ENCODE results near the gene TEKT2.

The TEKT2 gene

DNA sequence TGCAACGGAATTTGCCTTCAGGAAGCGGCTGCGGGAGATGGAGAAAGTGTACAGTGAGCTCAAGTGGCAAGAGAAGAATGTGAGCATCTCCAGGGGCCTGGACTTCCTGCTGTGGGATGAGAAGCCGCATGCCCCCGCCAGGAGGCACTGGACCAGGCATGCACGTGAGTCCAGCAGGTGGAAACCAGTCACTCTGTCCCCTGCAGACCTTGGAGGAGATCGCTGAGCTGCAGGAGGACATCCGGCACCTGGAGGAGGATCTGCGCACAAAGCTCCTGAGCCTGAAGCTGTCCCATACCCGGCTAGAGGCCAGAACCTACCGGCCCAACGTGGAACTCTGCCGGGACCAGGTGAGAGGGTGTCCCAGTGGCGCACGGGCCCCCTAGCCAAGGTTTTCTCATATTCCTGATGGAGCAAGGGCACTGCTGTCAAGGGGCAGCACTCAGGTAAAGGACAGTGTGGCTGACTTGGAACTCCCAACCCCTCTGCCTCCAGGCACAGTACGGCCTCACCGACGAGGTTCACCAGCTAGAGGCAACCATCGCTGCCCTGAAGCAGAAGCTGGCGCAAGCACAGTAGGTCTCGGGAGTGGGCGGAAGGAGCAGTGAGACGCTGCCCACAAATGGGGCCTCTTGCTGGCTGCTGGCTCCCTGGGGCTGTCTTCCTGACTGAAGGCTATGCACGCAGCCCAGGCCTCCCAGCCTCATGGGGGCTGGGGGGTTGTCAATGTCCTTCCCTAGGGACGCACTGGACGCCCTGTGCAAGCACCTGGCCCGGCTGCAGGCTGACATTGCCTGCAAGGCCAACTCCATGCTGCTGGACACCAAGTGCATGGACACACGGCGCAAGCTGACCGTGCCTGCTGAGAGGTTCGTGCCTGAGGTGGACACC lies 3.6 kb downstream of the TEKT2 start:
- no peak for DNase-seq

DNA sequence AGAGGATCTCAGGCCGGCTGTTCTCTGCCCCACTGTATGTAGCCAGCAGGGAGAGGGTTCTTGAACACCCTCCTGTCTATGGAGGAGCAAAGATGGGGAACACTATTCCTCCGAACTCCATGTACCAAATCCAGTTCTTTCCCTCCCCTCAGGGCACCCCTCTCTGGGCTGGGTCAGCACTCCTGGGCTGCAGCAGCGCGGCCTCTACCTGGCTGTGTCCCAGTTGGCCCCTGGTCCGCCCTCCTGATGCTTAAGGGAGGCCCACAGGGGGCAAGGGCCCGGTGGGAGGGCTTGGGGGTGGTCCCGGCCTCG lies 4.3 kb downstream of the TEKT2 start:
- no peak for DNase-seq

DNA sequence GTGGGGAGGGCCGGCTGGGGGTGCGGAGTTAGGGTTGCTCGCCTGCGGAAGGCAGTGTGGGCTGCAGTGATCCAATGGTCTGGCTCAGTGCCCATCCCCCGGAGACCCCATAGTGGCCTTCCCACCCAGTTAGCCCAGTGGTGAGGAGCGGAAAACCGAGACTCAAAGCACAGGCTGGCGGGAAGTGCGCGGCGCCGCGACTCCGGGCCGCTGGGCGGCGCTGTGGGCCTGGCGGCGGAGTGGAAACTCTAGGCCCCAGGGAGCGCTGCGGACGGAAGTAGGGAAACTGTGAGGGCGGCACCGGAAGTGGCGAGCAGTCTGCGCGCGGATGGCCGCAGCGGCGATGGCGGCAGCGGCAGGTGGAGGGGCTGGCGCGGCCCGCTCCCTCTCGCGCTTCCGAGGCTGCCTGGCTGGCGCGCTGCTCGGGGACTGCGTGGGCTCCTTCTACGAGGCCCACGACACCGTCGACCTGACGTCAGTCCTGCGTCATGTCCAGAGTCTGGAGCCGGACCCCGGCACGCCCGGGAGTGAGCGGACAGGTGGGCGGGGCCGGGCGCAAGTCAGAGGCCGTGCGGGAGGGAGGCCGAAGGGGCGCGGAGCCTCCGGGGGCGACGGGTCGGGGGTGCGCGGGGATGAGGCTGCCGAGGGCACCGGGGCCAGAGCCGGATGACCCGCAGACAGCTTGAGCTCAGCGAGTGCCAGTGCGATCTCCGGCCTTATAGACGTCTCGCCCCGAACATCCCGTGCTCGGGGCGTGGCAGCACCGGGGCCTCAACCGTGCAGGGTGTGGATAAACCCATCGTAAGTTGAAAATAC lies 4.9 kb downstream of the TEKT2 start, which contains the start of gene ADPRS:
ADPRS (plus strand) TSS at position 316 of the 816 bp plus-strand sequence; CDS start at position 329, 13 bp downstream.
- peak; percentile 90 for DNase-seq

DNA sequence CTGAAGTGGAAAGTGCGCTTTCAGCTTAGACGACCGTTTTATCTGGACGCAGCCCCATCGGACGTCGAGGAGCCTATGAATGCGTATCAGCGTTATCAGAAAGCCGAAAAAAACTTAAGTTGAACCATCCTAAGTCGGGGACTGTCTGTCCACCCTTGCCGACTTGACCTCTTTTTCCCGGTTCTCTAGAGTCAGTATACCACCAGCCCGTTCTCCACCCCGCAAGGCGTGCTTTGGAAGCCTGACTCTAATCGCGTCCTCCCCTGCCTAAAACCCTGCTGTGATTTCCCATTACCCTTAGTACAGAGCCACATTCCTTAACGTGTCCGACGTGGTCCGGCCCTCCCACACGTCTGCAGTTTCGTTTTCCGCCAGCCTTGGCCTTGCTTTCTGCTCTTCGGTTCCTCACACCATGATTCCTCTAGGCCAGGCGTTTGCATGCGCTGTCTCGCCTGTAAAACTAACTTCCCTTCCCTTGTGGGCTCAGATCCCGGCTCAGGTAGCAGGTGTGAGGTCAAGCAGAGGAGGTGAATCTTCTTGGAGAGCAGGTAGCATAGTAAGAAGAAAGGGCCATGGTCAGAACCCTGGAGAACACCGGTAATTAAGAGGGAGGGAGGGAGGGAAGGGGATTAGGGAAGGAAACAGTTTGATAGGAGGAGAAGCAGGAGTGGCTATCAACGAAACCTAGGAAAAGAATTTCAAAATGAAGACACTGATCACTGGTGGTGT lies 5.7 kb downstream of the TEKT2 start:
- no peak for DNase-seq

DNA sequence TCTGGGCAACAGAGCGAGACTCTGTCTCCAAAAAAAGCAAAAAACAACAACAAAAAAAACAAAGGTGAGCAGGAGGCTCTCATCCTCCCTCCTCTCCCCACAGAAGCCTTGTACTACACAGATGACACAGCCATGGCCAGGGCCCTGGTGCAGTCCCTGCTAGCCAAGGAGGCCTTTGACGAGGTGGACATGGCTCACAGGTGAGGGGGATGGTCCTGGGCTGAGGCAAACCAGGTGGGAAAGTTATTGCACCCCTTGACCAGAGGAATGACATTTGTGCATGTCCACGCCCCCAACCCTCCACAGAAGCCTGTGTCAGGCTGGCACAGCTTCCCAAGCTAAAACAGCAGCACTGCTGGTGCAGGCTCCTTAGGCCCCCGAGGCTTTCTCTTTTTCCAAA lies 7.2 kb downstream of the TEKT2 start:
- DNase-seq = no peak

DNA sequence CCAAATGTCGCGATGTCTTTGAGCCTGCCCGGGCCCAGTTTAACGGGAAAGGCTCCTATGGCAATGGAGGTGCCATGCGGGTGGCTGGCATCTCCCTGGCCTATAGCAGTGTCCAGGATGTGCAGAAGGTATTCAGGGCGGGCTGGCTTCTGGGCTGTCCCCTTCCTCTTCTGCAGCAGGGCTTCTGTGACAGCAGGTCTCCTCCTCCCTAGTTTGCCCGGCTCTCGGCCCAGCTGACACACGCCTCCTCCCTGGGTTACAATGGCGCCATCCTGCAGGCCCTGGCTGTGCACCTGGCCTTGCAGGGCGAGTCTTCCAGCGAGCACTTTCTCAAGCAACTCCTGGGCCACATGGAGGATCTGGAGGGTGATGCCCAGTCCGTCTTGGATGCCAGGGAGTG lies 7.8 kb downstream of the TEKT2 start:
- no peak for DNase-seq

DNA sequence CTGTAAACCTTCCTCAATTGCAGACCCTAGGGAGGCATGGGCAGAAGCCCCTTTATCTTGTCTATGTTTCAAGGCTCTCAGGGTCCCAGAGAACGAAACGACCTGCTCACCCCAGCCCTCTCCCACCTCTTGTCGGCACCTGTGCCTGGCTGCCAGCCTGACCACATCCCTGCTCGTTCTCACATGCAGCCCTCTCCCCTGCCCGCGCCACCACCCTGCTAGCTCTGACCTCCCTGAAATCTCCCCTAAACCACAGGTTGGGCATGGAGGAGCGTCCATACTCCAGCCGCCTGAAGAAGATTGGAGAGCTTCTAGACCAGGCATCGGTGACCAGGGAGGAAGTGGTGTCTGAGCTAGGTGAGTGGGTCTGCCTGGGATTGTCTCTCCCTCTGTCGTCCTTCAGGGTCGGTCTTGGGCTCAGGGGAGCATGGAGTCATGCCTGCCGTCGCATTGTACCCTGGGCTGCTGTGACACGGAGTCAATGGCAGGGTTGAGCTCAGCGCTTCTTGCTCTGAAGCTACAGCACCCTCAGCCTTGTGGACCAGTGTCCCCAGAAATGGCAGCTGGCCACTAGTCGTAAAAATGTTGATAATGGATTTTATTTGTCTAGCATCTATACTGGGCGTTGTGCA lies 8.4 kb downstream of the TEKT2 start:
- no peak for DNase-seq

DNA sequence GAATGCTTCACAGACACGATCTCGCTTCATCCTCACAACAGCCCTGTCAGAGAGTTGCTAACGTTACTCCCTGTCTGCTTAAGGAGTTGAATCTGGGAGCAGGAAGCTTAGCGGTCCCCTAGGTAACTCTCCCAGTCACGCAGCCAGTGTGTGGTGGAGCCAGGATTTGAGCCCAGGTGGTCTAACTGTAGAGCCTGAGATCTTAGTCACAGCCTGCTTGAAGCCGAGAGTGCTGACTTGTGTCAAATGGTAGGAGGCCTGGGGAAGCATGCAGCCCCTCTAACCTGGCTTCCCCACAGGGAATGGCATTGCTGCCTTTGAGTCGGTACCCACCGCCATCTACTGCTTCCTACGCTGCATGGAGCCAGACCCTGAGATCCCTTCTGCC lies 8.9 kb downstream of the TEKT2 start:
- no peak for DNase-seq

DNA sequence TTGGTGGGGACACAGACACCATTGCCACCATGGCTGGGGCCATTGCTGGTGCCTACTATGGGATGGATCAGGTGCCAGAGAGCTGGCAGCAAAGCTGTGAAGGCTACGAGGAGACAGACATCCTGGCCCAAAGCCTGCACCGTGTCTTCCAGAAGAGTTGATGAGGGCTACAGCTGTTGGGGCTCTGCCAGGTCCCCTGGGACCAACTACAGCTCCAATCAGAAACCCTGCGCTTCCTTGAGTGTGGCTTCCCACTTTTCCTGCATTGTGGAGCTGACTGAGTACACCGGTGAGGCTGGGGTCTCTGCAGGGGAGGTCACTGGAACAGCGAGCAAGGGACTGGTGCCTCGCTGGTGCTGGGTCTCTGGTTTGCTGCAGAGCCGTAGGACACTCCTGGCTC lies 9.3 kb downstream of the TEKT2 start:
- DNase-seq = no peak

DNA sequence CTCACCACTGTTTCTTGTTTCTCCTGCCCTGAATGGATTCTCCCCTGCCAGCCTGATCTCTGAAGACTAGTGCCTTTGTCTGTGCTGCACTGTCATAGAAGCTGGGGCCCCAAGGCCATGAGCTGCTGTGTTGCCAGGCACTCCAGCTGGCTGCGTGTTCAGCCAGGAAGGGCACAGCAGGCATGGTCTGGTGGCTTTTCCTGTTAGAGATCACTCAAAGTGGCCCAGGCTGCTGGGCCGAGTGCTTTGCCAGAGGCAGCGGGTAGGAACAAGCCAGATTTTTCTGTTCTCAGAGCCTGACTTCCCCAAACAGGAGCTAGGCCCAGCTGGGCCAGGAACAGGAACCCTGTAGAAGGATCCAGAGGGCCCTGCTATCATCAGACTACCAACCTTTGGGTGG lies 10.0 kb downstream of the TEKT2 start:
- no peak for DNase-seq

DNA sequence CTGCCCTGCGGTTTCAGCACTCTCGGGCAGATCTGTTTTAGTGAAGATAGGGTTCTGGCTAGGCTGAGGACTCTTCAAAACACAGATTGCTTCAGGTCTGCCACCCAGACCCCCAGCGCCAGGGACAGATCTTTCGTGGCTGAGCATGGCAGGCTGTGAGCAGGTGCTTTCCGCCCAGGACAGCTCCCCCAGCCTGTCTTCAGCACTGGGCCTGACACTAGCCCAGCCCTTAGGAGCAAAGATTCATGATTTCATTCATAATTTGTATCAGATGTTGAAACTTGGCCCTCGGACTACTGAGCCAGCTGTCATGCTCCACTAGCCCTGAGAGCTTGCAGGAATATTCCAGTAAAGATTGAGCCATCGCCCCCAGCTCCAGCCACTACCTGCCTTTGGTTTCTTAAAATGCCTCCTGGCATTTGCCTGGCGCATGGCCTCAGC lies 10.7 kb downstream of the TEKT2 start:
- no peak for DNase-seq

DNA sequence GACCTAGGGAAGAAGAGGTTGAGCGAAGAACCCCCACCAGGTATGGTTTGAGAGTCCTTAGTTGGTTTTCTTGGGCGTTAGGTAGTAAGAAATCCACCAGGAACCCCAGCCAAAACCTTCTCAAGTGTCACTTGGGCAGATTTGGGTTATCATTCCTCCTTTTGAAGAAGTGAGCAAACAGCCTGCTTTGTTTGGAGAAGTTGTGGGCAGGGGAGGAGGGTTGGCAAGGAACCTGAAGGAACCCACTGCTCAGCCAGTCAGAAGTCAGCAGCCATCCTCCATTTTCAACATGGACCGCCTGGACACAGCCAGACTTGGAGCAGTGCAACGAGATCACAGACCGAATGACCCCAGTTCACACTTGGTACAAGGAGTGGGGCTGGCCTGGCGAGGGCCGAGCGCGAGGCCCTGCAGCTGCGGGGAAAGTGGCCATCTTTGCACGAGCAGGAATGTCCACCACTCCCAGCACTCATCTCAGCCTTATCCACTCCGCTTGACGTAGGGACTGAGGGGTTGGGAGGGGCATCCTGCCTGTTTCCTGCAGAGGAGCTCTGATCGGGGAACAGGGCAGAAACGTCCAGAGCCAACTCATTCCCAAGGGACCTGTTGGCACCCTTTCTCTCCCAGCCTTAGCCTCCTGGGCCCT lies 12.0 kb downstream of the TEKT2 start:
- DNase-seq = no peak

DNA sequence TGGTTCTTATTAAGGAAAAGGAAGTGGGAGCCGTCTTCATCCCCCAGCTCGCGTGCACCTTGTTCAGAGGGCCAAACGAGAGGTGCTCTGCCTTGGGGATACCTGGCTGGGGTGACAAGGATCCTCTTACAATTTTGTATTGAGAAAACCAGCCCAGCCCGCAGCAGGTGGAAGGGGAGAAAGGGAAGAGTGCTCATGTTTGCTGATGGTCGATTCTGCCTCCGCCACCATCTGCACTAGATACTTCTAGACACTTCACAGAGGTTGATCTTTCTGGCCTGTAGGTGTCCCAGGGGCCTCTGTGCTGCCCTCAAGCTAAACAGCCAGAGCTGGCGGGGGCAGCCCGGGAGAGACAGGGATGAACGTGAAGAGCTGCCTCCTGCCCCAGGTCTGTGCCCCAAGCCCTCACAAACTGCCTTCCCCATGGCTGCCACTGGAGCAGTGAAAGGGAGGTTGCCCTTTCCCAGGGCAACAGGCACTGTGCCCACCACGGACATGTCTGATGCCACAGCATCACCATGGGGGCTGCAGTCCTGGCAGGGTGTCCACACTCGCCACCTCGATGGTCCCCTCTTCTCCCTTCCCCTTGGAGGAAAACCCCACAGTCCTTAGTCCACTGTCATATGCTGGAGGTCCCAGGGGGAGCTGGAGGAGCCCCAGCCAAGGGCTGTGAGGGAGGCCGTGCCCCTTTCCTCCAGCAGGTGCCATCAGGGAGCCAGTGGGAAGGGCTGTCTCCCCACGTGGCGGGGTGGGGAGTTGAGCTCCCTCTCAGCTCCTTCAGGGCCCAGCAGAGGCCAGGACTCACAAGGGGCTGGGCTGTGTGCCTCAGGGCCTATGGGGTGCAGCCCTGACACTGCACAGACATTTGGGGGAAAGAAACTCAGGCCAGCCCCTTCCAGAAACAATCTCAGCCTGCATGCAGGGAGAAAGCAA lies 12.9 kb downstream of the TEKT2 start:
- DNase-seq = no peak

DNA sequence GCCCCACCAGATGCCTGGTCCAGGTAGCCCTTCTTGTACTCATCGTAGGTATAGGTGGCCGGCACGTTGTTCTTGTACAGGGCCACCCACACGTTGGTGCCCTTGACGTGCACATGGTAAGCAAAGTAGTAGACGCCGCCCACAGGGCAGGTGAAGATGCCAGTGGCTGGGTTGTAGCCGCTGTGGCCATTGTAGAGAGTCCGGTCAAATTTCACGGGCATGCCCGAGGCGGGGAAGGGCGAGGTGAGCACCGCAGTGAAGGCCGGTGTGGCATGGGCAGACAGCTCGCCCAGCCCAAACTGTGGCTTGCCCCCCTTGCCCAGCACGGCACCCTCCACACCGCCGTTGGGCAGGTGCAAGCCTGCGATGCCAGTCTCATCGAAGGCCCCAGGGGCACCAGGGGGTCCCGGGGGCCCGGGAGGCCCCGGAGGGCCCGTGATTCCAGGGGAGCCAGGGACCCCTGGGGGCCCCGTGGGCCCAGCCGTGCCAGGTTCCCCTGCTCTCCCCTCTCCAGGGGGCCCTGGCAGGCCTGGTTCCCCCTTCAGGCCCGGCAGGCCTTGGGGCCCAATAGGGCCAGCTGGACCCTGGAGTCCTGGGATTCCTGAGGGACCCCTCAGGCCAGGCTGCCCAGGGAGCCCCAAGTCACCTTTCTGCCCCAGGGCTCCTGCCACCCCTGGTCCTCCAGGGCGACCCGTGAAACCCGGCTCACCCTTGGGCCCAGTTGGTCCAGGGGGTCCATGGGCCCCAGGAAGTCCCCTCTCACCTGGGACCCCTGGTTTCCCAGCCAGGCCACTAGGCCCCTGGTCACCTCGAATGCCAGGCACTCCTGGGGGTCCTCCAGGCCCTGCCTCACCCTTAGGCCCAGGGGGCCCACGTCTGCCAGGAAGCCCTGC lies 14.0 kb downstream of the TEKT2 start:
- DNase-seq = no peak

DNA sequence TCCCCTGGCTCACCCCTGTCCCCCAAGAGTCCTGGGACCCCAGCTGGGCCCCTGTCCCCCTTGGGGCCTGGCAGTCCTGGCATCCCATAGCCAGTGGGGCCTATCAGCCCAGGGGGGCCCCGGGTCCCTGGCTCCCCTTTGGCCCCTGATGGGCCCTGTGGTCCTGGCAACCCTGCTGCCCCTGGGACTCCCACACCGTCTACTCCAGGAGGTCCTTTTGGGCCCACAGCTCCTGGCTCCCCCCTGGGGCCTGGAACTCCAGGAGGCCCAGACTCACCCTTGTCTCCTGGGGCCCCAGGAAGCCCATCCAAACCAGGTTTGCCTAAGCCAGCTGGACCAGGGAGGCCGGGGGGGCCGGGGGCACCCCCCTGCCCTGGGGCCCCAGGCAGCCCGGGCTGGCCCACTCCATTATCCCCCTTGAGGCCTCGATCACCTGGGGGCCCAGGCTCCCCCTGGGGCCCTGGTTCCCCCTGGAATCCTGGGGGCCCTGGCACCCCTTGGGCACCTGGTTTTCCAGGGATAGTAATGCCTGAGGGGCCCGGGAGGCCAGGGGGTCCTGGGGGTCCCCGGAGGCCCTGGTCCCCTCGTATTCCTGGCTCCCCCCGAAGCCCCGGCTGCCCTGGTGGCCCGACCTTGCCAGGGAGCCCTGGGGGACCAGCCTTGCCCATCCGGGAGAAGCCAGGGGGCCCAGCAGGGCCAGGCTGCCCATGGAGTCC lies 14.9 kb downstream of the TEKT2 start:
- no peak for DNase-seq

DNA sequence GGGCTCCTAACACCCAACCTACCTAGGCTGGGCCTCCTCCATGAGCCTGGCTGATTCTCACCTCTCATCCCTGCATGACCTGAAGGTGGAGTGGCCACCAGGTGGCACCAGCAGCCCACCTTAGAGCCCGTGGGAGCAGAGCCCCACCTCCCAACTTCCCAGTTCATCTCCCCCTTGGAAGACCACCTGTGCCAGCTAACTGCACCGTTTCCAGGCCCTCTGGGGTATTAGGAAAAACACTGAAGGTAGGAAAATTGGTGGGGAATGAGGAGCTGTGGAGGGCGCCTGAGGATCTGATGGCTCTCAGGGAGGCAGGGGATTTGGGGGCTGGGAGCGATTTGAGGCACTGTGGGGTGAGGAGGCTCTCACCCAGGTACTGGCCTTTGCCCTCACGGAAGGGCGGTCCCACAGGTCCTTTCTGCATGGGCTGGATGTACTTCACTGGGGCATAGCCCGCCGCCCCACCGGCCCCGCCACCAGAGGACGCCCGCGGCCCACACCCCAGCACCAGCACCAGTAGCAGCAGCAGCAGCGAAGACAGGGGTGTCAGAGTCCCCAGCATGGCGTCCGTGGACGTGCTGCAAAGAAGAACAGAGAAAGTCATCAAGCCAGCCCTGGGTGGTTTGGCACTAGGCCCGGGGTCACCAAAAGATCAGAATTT lies 15.9 kb downstream of the TEKT2 start:
- DNase-seq = peak; percentile 80

DNA sequence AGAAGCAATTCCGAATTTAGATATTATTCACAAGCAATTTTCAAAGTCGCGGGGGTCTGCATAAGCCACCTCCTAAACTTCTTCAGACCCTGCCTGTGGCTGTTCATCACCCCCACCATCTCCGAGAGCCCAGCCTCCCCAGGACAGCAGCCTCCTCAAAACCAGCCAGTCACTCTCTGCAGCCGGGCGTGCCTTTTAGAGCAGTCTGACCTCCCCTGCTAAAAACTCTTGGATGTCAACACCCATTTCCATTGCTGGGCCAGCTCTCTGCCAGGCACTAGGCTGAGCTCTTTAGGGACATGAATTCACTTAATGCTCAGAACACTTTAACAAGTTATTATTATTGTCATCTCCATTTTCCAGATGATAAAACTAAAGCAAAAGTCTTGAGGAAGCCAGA lies 16.5 kb downstream of the TEKT2 start:
- no peak for DNase-seq

DNA sequence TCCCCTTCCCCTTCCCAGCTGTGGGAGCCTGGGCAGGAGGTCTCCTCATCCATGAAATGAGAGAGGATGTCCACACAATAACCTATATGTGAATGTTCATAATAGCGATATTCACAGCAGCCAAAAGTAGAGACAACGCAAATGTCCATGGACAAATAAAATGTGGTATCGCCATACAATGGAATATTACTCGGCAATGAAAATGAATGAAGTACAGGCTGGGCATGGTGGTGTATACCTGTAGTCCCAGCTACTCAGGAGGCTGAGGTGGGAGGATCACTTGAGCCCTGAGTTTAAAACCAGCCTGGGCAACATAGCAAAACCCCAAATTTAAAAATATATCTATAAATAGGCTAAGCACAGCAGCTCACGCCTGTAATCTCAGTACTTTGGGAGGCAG lies 17.7 kb downstream of the TEKT2 start:
- DNase-seq = no peak

DNA sequence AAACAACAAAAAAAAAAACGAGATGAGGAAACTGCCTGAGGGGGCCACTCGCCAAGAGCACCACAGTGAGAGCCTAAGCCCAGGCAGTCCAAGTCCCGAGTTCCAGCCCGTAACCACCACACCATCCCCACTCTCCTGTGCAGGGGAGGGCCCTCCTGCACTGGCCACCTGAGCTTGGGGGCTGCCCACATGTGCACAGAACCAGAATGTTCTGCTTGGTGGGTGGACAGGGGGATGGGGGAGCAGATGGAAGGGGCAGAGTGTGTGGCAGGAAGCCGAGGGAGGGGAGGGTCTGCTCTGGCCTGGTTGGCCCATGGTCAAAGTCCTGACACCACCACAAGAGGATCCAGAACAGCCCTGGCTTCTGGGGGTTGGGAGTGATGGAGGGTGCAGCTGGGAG lies 22.4 kb downstream of the TEKT2 start:
- DNase-seq = no peak
